NCI-H2227 (cell line): ENCODE data around the gene ACKR3.

Experiments
- DNase-seq: peaks from one replicate; lab custom pipeline; 2025; ENCODE audit not compliant: unreplicated experiment; lab: John Stamatoyannopoulos, UW

Gene ACKR3

DNA sequence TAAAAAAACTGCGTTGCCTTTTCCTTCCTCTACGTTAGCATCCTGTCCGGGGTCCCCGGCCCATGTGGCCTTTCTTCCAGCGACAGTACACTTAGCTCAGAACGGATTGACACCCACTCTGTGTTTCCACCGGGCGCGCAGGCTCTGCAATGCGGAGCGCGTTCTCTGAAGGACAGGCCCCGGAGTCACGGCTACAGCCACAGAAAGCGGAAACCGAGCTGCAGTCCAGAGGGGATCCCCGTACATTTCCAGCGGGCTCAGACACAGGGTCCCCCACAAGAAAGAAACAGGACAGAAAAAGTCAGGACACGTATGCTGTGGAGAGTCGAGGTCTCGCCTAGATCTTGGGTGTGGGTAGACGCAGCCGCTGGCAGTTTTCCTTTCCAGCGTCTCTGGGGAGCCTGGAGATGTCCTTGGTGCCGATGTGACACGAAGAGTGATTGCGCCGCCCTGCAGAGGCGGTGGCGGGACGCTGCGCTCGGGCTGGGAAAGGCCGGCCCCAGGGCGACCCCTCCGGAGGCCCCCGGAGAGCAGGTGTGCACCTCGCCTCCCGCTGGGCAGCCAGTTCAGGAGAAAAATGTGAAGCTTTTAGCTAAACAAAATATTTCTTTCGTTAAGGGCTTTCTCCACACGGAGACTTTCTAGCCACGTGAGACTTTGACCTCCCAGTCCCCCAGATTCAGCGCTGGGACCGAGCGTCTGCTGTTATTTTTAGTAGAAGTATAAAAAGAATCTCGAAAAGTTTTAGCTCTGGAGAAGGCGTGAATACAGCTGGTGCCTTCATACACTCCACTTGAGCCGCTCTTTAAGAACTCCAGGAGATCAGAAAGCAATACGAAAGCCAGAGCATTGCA lies 1.3 kb upstream of the ACKR3 start:
- peak; percentile 36 for DNase-seq

DNA sequence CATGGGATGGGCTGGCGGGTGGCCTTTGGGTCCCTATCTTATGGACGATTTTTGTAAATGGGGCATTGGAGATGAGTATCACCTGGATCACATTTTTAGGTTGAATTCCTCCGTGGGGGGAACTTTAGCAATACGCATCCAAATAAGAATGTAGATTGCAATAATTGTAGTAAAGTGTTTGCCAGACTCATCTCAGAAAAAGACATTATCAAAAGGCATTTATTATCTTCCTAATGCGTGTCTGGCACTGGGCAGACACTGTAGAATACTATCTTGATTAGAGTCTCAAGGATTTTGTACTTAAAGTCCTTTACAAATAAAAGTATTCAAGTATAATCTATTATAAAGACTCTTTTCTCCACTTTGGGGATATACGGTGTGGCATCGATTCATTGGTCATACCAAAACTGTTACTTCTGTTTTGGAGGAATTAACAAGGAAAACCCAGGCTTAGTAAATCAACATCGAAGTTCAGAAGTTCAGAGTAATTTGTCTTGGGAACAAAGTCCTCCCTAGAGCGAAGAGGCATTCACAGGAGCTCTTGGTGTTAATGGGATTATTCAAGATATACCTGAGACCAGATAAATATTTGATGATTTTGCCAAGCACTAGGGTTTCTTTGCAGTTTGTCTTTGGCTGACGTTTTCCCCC lies 578 bp upstream of the ACKR3 start:
- DNase-seq: no peak

DNA sequence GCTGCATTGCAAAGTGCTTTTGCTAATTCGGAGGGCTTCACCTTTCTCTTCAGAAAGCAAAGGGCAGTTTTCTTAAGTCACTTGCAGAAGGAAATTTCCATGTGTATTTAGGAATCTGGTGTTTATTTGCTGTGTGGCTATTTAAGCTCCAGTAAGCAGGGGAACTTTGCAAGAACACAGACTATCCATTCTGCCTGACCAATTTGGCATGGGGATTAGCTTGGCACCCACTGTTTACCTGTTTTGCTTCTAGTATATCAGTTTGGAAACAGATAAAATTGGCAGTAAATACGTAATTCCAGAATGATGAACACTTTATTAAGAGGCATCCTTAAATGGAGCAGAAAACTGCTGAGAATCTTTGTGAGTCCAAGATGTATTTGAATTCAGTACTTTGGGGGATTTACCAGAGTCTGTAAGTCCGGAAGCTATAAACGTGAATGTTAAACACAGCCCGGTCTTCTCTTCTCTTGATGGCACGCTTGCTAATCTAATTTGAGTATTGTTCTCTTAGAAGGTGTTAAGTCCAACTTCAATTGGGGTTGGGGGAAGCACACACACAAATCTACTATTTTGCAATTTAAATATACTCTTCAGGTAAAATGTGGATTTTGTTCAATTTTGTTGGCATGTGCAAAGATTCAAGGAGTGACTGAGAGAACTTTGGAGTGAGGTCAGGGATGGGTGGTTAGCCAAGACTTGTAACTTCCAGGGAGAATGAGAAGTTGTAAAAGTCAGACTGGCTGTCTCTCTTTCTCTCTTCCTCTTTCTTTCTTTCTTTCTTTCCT lies 650 bp downstream of the ACKR3 start:
- DNase-seq: no peak

DNA sequence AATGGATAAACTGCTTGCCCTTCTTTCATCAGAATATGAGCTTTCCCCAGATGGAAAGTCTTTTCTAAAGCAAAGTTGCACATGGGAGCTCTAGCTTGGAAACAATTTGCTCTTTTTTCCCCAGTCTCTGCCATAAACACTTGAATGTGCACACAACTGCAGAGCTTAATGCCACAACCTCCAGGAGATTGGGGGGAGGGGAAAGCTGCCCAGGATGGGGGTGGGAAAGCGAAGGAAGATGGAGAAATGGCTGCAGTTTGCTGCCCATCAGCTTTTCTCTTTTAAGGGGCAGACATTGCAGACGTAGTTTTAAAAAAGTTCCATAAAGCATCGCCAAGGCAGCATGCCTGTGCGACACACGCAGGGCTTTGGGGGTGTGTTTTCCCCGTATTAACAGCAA lies 1.5 kb downstream of the ACKR3 start:
- no peak for DNase-seq

DNA sequence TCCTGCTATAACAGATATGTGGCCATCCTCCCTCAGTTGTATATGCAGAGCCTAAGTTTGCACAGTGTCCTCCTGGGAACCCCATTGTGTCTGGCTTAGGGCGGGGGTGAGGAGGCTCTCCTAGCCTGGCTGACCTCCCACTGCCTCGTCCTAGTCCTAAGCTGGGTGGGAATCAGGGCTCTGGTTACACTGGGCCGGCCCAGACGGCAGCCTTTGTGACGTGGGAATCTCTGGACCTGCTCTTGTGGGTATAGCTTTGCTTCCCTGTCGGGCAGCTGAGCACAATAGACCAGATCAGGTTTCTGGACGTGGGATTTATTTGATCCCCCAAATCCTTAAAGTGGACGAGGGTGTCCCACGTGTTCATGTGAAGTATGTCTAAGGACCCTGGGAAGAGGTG lies 2.9 kb downstream of the ACKR3 start:
- no peak for DNase-seq

DNA sequence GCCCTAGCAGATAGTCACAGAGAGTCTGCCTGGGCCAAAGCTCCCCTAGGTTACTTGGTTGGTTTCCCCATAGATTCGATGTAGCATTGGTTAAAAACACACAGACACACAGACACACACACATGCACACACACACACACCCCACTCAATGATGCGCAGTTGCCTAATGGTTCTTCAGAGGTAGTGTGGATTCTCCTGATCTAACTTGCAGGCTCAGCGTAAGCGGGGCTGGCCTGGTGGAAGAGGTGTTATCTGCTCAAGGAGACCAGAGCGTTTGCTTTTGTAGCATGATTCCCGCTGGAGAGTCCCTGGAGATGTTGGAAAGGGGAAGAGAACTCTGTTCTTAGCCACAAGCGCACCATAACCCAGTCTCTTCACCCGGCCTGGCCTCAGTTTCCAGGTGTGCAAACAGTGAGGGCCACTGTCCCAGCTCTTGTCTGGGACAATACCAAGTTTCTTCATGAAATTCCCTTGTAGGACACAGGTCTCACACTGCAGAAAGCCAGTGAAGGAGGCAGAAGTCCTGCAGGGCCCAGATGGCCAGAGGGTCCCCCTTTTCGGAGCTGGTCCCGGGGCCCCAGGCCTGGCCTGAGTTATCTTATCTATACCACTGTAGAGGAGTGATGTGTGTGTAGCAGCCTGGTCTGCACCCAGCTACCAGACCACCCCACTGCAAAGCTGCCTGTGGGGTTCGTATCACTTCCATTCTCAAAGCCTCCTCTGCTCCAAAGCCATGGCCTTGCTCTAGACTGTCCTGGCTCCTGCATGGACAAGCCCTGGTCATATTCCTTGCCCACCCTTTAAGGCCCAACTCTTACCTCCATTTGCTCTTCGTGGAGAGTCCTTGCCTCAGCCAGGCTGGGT lies 3.7 kb downstream of the ACKR3 start:
- DNase-seq: no peak

DNA sequence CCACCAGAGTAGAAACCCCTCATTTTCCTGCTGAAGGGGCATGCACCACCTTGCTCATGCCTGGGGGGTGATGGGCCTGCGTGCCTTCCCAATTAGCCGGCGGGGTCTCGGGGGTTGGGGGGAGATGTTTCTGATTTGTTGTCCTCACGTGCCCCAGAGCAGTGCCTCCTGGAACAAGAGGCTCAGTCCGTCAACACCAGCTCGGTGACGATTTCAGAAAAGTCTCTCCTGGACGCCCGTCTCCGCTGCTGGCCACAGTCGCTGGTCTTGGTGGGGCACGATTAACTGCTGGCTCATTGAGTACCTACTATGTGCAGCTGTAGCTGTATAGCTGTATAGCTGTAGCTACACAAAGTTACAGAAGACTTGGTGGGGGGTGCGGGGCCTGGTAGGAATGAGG lies 4.4 kb downstream of the ACKR3 start:
- DNase-seq: no peak

DNA sequence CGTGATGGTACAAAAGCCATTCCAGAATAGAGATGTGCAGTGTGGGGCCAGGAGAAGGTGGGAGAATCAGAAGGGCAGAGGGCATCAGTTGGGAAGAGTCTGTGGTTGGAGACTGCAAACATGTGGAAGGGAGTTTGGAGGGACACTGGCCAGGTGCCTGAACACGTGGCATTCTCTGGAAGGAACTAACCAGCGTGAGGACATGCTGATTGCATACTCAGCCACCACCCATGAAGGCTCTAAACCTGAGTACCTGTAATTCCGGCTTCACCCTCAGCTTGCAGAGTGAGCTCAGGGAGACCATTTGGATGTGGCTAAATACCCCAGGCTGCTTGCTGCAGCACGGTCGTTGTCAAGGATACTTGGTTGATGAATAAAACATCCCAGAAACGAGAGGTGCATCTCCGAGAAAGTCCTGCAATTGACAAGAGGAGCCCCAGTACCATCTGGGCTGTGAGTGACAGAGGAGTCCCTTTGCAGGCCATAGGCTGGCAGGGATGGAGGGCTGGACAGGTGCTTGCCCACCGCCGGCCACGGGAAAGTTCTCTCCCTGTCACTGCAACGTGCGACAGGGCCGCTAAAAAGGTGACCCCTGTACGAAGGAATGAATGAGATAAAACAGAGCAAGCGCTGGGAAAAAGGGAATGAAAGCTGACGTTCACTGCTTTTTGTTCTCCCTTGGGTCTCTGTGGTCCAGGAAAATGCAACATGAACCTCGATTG lies 5.0 kb downstream of the ACKR3 start:
- no peak for DNase-seq

DNA sequence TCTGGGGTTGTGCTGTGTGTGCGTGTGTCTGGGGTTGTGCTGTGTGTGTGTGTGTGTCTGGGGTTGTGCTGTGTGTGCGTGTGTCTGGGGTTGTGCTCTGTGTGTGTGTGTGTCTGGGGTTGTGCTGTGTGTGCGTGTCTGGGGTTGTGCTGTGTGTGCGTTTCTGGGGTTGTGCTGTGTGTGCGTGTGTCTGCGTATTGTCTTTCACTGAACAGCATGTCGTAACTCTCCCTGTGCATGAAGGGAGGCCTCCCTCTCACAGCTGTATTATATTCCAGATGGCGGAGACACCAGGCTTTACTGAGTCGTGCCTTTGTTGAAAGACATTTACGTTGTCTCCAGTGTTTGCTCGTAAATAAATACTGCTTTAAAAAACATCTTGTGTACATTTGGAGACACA lies 5.9 kb downstream of the ACKR3 start:
- DNase-seq: no peak

DNA sequence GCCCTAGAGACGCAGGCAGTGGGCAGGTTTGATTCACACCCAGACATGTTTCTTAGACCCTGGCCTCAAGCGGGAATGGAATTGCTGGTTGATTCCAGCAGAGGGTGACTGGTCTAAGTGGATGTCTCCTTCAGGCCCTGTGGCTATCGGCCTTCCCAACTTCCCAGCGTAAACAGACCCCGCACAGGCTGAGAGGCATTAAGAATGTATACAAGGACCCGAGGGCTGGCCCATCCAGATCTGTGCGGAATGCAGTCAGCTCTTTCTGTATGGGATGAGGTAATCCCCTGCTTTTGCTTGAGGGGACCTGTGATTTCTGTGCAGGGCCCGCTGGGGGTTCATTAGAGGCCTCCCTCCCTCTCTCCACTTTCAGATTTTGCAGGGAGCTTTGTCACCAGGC lies 6.5 kb downstream of the ACKR3 start:
- no peak for DNase-seq

DNA sequence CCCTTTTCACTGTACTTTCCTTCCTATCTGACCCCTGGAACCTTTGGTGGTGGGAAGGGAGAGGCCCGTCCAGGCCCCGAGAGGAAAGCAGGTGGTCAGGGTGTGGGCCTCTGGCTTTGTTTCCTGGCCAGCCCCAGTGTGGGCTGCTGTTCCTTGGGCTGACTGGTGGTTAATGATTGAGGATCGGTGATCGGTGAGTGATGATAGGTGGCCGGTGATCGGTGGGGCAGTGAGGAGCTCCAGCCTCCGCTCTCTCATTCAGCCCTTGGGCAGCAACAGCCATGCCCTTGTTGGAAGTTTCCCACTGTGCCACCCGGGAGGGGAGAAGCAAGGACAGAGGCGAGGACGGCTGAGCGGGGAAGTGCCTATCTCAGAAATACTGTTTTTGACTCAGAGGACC lies 7.3 kb downstream of the ACKR3 start:
- DNase-seq: no peak

DNA sequence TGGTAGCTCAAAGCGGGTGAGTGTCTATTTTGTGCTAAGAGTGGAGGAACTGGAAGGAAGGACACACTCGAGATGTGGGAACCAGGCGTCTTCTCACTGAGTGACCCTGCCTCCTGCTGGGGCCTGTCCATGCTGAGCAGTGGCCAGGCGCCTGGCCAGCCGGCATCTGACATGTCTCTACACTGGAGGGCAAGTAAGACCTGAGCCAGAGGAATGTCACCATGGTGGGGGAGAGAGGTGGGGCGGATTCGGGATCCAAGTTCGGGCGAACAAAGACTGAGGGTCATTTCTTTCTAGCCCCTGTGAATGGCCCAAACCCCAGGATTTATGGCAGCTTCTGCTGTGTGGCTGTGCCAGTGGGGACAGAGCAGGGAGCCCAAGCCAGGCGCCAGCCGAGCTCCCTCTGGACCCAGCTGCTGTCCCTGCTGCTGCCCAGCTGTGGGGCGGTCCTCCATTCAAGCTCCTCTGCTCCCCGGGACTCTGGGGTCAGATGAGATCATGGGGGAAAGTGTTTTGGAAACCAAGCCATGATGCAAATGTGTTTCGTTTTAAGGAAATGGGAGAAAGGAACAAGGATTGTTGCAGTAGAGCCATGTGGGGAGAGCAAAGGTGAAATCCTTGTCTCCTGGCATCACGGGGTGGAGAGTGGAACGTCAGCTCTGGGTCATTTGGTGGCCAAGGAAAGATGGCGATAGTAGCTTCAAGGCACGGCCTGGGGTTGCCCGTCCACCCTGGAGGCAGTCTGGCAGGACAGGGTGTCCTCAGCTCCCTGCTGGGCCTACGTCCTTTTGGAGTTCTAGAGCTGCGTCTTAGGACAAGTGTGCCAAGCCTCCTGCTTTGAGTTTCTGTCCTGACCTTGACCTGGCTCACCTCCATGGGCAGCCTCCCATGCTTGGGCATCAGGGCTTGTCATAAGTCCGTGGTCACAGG lies 8.1 kb downstream of the ACKR3 start:
- no peak for DNase-seq

DNA sequence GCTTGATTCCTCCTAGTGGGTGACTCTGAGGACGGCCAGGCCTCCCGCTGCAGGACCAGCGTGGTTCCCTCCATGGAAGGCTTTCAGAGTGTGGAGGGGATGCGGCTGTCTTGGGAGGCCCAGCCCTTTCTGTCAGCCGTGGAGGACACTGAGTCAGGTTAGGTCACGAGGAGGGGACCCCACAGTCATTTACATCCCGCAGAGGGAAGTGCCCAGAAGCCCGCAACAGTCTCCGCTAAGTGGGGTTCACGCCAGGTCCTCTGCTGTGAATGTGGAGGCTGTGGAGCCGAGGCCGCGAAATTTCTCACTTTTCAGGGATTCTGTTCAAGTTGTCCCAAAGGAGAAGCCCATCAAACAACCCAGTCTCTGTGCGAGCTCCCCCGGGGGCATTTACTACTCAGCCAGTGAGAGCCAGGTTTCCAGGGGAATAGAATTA lies 8.8 kb downstream of the ACKR3 start:
- DNase-seq: no peak

DNA sequence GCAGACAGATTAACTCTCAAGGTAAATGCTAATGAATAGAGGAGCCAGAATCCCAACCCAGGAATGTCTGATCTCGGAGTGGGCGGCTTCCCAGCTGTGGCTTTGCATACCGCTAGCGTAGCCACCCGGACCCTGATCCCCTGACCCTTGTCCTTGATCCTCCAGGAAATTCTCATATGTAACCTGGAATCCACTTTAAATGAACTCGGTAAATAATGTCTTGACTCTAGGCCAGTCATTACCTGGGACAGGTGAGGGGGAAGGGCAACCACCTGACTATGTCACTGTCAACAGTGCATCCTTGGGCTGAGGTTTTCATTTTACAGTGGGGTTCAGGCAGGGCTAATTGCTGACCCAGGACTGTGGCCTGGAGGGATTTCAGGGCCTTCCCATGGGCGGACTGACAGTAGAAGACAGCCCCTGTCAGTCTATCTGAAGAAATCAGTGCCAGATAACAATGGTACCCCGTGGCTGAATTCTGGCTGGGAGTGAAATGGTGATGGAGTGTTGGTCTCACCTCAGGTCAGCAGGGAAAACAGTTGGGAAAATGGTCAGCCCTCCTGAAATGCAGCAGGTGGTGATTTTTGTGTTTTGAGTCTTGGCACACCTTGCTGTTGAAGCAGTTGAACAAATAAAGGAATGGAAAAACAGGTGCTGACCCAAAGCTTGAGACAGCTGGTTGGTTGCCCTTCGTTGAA lies 9.6 kb downstream of the ACKR3 start:
- no peak for DNase-seq

DNA sequence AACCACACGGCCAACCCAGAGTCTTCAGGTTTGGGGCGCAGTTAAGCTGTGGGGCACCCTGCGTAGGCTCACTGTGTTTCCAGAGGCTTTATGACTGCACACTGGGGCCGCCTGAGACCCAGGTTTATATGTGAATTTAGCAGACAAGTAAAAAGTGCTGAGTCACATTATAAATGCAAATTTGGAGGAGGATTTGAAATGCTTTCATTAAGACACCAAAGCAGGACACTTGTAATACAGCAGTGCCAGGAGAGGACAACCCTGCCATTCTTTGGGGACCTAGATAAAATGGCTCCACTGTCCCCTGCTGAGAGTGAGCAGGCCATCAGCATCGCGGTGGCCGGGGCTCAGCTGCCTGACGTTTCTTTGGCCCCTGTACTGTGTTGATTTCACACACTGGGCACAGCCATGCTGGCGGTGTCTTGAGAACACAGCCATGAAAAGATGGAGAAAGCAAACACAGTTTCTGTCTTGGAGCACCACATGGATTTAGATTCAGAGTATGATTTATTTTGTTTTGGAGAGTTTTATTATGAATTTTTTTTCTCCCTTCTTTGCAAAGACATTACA lies 10.2 kb downstream of the ACKR3 start:
- no peak for DNase-seq

DNA sequence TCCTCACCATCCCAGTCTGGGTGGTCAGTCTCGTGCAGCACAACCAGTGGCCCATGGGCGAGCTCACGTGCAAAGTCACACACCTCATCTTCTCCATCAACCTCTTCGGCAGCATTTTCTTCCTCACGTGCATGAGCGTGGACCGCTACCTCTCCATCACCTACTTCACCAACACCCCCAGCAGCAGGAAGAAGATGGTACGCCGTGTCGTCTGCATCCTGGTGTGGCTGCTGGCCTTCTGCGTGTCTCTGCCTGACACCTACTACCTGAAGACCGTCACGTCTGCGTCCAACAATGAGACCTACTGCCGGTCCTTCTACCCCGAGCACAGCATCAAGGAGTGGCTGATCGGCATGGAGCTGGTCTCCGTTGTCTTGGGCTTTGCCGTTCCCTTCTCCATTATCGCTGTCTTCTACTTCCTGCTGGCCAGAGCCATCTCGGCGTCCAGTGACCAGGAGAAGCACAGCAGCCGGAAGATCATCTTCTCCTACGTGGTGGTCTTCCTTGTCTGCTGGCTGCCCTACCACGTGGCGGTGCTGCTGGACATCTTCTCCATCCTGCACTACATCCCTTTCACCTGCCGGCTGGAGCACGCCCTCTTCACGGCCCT lies 11.2 kb downstream of the ACKR3 start:
- no peak for DNase-seq

DNA sequence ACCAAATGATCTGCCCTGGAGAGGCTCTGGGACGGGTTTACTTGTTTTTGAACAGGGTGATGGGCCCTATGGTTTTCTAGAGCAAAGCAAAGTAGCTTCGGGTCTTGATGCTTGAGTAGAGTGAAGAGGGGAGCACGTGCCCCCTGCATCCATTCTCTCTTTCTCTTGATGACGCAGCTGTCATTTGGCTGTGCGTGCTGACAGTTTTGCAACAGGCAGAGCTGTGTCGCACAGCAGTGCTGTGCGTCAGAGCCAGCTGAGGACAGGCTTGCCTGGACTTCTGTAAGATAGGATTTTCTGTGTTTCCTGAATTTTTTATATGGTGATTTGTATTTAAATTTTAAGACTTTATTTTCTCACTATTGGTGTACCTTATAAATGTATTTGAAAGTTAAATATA lies 11.9 kb downstream of the ACKR3 start:
- no peak for DNase-seq

DNA sequence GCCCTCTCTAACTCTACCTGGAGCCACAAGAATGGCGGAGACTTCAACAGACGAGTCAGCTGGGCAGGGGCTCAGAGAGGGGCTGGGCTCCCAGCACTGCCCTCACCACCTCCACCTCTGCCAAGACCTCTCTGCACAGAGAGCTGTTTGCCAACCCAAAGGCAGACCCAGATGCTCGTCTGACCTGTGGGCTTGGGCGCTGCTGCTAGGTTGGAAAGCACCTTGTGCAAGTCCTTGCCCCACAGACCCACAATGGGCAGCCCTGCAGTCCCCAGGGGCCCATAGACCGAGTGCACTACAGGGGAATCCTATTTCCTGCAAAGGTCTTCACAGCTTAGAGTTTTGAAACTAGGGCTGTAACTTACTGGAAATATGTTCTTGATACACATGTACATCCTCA lies 13.3 kb downstream of the ACKR3 start:
- DNase-seq: no peak
